DOHH2 (cell line): ENCODE data around the gene PTPRK.

Source experiments
- H3F3A ChIP-seq: fragments of 200-600 bp; sonication (generic), shearing (Covaris generic); 2 replicates; pipeline ENCODE4 v1.6.0; 2016; ENCODE audit warnings: antibody characterized with exemption, mild to moderate bottlenecking; ENCODE audit not compliant: control insufficient read depth, insufficient read depth
- H3K27ac ChIP-seq: fragments of 200-600 bp; sonication (generic); 2 replicates; pipeline ENCODE4 v1.5.1; 2014; ENCODE audit warnings: low read depth, mild to moderate bottlenecking, low read length, moderate library complexity
- H3K27me3 ChIP-seq: fragments of 200-600 bp; sonication (generic); 2 replicates; pipeline ENCODE4 v1.6.1; 2014; ENCODE audit warnings: mild to moderate bottlenecking, low read length, mixed read lengths; ENCODE audit not compliant: control insufficient read depth
- H3K36me3 ChIP-seq: fragments of 200-600 bp; sonication (generic); 2 replicates; pipeline ENCODE4 v1.6.1; 2014; ENCODE audit warnings: mild to moderate bottlenecking, low read length, moderate library complexity, mixed read lengths; ENCODE audit not compliant: control insufficient read depth
- H3K4me1 ChIP-seq: fragments of 200-600 bp; sonication (generic); 2 replicates; pipeline ENCODE4 v1.6.1; 2014; ENCODE audit warnings: mild to moderate bottlenecking, low read length, mixed read lengths; ENCODE audit not compliant: control insufficient read depth
- H3K4me2 ChIP-seq: fragments of 200-600 bp; sonication (generic); 2 replicates; pipeline ENCODE4 v1.6.0; 2014; ENCODE audit warnings: mild to moderate bottlenecking, low read length, moderate library complexity
- H3K4me3 ChIP-seq: fragments of 200-600 bp; sonication (generic); 2 replicates; pipeline ENCODE4 v1.5.1; 2014; ENCODE audit warnings: mild to moderate bottlenecking, low read length, mixed read lengths
- H3K79me2 ChIP-seq: fragments of 200-600 bp; sonication (generic); 2 replicates; pipeline ENCODE4 v1.6.1; 2014; ENCODE audit warnings: mild to moderate bottlenecking, low read length, mixed read lengths; ENCODE audit not compliant: control insufficient read depth
- H3K9me2 ChIP-seq: fragments of 200-600 bp; sonication (generic); replicated peaks from 2 replicates; pipeline ENCODE4 v1.6.1; 2014; ENCODE audit warnings: mild to moderate bottlenecking, low read length, mixed read lengths; ENCODE audit not compliant: control insufficient read depth
- H3K9me3 ChIP-seq: fragments of 200-600 bp; sonication (generic); 2 replicates; pipeline ENCODE4 v1.6.1; 2014; ENCODE audit warnings: antibody characterized with exemption, low read length, mixed read lengths; ENCODE audit not compliant: control insufficient read depth, insufficient read depth
- H4K20me1 ChIP-seq: fragments of 200-600 bp; sonication (generic); 2 replicates; pipeline ENCODE4 v1.6.0; 2014; ENCODE audit warnings: low read depth, mild to moderate bottlenecking, antibody characterized with exemption, low read length, moderate library complexity; ENCODE audit not compliant: control insufficient read depth, insufficient read depth
- CTCF ChIP-seq: fragments of 200-600 bp; sonication (generic); IDR thresholded peaks from one replicate; pipeline ENCODE4 v1.5.1; 2014; ENCODE audit warnings: antibody characterized with exemption, mild to moderate bottlenecking, low read depth, low read length; ENCODE audit not compliant: poor library complexity, severe bottlenecking
- EZH2phosphoT487 ChIP-seq: fragments of 200-600 bp; sonication (generic); IDR thresholded peaks from 2 replicates; pipeline ENCODE4 v1.6.1; 2017; ENCODE audit warnings: borderline replicate concordance, mild to moderate bottlenecking, antibody characterized with exemption, low read length, moderate library complexity, mixed read lengths

The PTPRK gene

GRCh38 chr6:128368213-128368944, 152.0 kb downstream of the PTPRK start:
- no peak overlapping the region for H3K27ac ChIP-seq

GRCh38 chr6:128367437-128367836, 153.0 kb downstream of the PTPRK start:
- no peaks in the 10 kb centered on the region for H3K9me2 ChIP-seq
- H3K36me3 ChIP-seq: no peaks in the 10 kb centered on the region
- no peaks in the 10 kb centered on the region for H3F3A ChIP-seq
- no peaks in the 10 kb centered on the region for H3K27me3 ChIP-seq
- no peaks in the 10 kb centered on the region for H3K9me3 ChIP-seq
- H3K4me1 ChIP-seq: no peaks in the 10 kb centered on the region
- H3K79me2 ChIP-seq: no peaks in the 10 kb centered on the region
- no peak for TF ChIP-seq CTCF
- no peak for TF ChIP-seq EZH2phosphoT487
- H3K27ac ChIP-seq: no peak overlapping the region
- no peaks in the 10 kb centered on the region for H4K20me1 ChIP-seq
- H3K4me3 ChIP-seq: no peak overlapping the region
- no peak overlapping the region for H3K4me2 ChIP-seq

More at GRCh38 chr6:128368213-128368944, 152.0 kb downstream of the PTPRK start:
- no peak for TF ChIP-seq CTCF
- TF ChIP-seq EZH2phosphoT487: no peak
- Histone ChIP-seq H3K9me2 (no peaks in the 10 kb centered on the region), H3K4me3 (no peak overlapping the region), H3K4me1 (no peaks in the 10 kb centered on the region), H3K36me3 (no peaks in the 10 kb centered on the region), H3K4me2 (no peak overlapping the region), H3K79me2 (no peaks in the 10 kb centered on the region), H3F3A (no peaks in the 10 kb centered on the region), H3K27me3 (no peaks in the 10 kb centered on the region), H4K20me1 (no peaks in the 10 kb centered on the region), H3K9me3 (no peaks in the 10 kb centered on the region)

- H3F3A ChIP-seq: no peaks in the 10 kb centered on the region
- no peaks in the 10 kb centered on the region for H3K79me2 ChIP-seq
- no peaks in the 10 kb centered on the region for H3K9me2 ChIP-seq
- no peaks in the 10 kb centered on the region for H3K27me3 ChIP-seq
- H4K20me1 ChIP-seq: no peaks in the 10 kb centered on the region
- no peak overlapping the region for H3K4me3 ChIP-seq
- H3K4me2 ChIP-seq: no peak overlapping the region
- H3K9me3 ChIP-seq: no peaks in the 10 kb centered on the region
- H3K36me3 ChIP-seq: no peaks in the 10 kb centered on the region
- no peaks in the 10 kb centered on the region for H3K4me1 ChIP-seq
- H3K27ac ChIP-seq: no peak overlapping the region
- TF ChIP-seq EZH2phosphoT487: no peak
- TF ChIP-seq CTCF: no peak
Measured at GRCh38 chr6:128365520-128366160, 154.8 kb downstream of the PTPRK start.
